Stimulated activated naive CD4-positive, alpha-beta T cell (primary cell): Measurements from ENCODE around the gene PALB2.

Experiments
- DNase-seq, 6 experiments: peaks; one replicate each; lab custom pipeline; 2025; lab: John Stamatoyannopoulos, UW

Gene PALB2

DNA sequence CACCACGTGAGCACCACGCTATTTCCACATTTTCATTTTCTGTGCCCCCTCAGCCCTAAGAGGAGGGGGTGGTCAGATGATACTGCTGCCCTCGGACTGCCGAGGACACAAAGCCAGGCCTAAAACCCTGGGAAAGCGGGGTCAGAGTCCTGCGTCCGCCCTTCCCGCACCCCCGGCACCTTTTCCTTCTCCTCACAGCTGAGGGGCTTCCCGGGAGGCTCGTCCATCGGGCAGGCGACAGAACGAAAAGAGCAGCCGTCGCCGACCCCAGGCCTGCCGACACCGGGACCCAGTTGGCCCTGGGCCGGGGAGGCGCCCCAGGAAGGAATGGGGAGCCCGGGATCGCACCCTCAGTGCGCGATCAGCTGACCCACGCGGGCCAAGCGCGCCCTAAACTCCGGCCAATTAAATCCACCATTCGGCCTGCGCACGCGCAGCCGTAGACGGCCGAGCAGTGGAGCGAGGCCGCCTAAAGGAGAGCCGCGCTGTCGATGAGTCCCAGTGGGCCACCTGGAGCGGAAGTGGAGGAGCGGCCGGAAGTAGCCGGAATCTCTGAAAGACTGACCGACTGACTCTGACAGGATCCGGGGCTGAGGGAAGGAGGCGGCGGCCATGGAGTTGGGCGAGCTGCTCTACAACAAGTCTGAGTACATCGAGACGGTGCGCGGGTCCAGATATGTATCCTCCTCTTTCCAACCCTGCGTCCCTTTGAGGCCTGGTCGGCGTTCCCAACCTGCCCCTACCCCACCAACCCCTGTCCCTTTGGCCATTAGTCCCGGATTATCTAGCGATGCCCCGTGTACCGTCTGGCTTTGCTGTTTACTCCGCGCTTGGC is at the start of gene PALB2, which contains the start of gene DCTN5:
PALB2 (minus strand) TSS at position 380 of the 835 bp plus-strand sequence; CDS start at position 227, 153 bp downstream.
DCTN5 (plus strand) TSS at position 536 of the 835 bp plus-strand sequence; CDS start at position 613, 77 bp downstream.
- DNase-seq, result peak; percentile 64 to 81 (median 68)

- no peak for DNase-seq
Observed at GRCh38 chr16:23689442-23690187, 48.5 kb upstream of the PALB2 start.

DNA sequence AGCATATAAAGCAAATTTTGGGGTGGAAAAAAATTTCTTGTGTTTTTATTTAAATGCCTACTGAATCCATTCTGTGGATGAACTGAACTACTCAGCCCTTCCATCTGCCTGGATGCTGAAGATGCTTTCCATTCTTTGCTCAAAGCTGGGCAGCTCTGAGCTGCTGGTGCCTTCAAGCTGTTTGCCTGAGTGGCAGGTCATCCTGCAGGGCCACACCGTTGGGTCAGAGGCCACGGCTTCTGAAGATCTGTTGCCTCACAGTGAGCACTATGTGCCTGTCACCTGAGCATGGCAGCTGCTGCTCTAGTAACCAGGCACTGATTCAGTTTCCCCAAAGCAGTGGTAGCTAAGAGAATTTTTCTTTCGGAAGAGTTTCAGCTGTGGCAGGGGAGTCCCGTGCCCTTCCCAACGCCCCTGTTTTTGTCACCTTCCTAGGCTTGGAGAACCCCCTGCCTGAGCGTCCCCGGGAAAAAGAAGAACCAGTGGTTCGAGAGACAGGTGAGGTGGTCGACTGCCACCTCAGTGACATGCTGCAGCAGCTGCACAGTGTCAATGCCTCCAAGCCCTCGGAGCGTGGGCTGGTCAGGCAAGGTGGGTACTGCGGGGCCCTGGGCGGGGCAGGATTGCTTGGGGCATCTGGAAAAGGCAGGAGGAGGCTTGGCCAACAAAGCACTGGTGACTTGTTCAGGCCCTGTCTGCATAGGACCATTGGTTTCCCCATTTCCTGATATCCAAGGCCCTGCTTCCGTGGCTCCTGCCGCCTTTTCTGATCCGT is 46.1 kb upstream of the PALB2 start:
- DNase-seq, result no peak

- DNase-seq, result no peak
Observed at GRCh38 chr16:23683487-23683886, 42.4 kb upstream of the PALB2 start.

DNA sequence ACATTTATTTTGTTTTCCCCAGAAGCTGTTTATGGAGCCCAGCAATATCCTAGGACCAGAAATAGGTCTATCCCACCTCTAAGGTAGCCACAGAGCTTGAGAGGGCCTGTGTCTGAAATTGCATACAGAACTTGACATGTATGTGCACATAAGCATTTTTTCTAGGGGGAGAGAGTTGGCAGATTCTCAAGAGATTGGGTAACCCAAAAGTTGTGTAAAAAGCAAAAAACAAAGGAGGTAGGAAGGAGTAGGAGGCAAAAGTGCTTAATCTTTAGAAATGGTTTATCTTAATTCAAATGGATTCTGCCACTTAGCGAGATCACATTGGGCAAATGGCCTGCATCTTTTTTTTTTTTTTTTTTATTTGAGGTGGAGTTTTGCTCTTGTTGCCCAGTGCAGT is 41.1 kb upstream of the PALB2 start:
- DNase-seq, result no peak

GRCh38 chr16:23679986-23680336 is 38.9 kb upstream of the PALB2 start:
- DNase-seq, result no peak

- no peak for DNase-seq
Observed at GRCh38 chr16:23679274-23679985, 38.3 kb upstream of the PALB2 start.

- peak; percentile 14 to 59 (median 54) for DNase-seq
Observed at GRCh38 chr16:23678430-23679273, 37.5 kb upstream of the PALB2 start, which contains the start of gene PLK1. Gene PLK1, plus strand, starts transcription at chr16:23678889. Its CDS starts 44 bp downstream, at chr16:23678933.

GRCh38 chr16:23676924-23677480 is 35.9 kb upstream of the PALB2 start:
- DNase-seq, result no peak

DNA sequence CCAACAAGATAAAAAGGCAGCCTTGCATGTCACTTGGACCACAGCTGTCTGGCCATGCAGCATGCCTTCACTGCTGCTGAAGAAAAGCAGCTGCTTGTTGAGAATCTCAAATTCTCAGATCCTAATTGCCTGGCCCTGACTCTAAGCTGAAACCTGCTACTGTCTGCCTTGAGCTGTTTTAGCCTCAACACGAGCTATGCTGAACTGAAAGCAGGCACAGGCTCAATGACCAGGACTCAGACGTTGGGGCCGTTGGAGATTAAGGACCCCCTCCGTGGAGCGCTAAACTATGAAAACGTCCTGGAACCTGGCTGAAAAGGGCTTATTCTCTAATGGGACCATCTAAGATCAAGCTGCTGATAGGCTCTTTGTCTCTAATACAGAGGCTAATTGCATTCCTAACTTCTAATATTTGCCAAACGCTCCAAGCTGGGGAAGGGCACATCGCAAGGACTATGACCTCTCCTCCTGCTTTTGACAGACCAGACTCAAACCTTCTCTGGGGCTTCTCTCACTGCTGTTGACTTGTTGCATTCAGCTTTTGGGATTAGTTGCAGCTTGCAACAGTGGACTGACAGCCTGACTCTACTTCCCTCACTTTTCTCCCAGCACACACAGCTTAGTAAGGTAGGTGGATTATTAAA is 33.0 kb upstream of the PALB2 start:
- no peak for DNase-seq

DNA sequence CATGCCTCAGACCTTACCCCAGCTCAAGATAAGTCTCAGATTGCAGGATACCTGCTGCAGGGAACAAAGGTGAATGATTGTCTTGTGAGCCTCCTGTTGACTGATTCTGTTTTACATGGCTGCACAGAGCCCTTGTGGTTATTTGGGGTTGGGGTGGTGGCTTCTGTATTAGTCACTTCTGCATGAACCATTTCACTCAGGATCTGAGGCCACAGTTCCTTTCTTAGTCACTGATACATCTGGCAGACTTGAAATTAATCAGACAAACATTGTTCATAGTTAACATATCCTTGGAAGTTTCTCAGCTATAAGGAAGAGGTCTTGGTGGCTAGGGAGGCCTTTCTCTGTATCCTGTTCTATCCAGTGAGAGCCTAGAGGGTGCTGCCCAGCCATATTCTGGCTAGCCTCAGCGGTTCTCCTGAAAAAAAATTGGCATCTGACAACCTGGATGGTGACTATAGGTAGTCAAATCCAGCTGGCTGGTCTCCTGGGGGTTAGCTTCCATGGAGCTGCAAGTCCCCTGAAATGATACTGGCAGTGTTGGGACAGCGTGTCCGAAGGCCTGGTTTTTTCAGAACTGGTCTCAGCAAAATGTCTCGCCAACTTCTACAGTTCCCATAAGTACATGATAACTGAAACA is 29.1 kb upstream of the PALB2 start:
- DNase-seq, result no peak

DNA sequence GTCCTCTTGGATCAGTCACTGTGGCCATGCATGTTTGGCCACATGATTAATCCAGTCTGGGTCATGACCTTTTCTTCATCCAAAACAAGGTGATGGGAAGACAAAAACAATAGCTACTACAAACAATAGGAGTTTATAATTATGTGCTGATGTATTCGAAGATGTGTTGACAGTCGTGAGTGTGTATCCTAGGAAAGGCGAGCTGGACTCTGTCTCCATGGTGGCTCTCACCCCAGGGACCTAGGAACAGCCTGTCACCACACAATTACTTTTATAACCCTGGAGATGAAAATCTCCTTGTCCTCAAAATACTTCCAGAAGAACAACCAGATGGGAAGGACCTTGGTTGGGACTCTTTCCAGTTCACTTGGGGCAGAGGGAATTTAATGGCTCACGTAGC is 27.8 kb upstream of the PALB2 start:
- no peak for DNase-seq

DNA sequence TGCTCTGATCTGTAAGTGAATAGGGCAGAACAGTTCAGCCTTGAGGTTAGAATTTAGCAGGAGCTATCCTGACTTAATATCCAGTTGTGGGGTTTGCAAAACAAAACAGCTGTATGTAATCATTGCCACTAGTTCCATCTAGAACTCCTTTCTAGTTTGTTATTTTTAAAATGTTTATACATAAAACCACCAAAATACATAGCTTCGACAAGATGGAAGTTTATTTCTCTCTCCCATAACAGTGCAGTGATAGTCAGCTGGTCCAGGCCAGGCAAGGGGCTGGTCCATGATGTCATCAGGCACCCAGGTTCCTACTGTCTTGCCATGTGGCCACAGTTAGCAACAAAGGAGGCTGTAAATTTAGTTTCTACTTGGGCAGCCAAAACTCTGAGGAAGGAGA is 27.1 kb upstream of the PALB2 start:
- DNase-seq, result no peak

GRCh38 chr16:23667355-23667659 is 26.2 kb upstream of the PALB2 start:
- no peak for DNase-seq

DNA sequence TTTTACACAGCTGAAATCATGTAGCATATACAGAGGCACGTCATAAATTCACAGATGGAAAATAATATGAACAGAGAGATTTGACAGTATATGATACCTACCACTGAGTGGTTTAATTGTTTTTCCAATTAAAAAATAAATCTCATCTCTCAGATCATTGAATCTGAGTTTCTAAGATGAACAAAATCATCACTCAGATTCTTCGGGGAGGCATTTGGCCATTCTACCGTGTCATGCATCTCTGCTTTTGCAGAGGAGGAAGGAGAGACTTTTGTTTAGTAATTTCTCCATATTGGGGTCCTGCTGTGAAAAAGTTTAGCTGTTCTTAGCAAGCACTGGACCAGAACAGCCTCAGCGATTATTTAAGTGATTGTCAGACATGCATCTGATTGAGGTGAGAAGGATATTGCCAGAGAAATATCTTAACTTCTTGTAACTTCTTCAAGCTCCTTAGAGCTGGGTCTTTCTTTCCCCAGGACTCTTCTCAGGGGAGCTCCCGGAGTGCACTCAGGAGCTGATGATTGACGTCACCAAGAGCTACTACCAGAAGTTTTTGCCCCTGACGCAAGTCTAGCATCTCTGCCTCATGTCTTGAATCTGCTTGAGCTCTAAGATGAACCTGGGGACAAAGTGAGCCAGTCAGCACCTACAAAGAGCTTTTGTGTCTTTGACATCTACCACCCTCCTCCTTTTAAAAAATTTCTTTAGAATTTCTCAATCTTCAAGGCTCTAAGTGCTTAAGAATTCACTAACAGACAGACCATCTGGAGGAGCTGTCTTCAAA is 25.7 kb upstream of the PALB2 start:
- no peak for DNase-seq

GRCh38 chr16:23663918-23664317 is 22.8 kb upstream of the PALB2 start:
- no peak for DNase-seq

- DNase-seq, result no peak
Observed at GRCh38 chr16:23651943-23652468, 10.9 kb upstream of the PALB2 start.

DNA sequence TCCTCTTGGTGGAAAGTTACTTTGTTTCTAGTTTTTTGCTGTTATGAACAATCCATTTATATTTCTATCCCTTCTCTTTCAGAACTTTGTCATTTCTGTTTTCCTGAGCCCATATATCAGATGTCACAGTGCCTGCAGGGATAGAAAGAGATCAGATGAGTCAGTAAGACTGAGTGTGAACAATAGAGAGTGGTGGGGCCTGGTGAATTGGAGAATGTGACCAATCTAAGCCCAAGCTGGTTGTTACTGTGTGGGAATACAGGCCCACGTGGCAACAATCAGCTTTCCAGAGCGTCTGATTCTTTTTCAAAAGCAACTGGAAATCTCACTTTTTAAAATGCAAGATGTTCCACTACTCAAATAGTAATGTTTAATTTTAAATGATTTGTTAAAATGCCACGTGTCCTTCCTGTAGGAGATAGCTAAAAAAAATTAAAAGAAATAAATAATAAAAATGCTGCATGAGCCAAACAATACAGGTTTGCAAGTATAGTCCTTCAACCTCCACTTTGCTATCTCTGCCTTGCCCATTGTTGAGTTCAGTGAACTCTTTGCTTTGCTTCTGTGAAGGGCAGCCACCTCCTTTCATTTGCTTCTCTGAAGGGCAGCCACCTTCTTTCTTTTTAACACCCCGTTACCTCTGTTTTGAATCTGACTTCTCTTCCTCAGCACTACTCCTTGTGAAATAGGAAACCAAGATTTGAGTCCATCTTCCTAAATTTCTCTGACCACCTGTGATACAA is 9.7 kb upstream of the PALB2 start:
- no peak for DNase-seq
